RWPE2 (cell line): ENCODE measurements around the gene CAPN8.

Experiments
- ATAC-seq: fragments of 200-7000 bp; cut with Tn5 transposase; 3 replicates; pipeline ENCODE4 v1.9.1; 2021; ENCODE audit warnings: low read depth
- DNase-seq: peaks from one replicate; pipeline ENCODE4 v3.0.0-alpha.2; 2020; ENCODE audit warnings: low spot score
- H3K27ac ChIP-seq: fragments of 450-650 bp; 2 replicates; pipeline ENCODE4 v1.5.1; 2017; ENCODE audit warnings: mild to moderate bottlenecking; ENCODE audit not compliant: poor library complexity, severe bottlenecking
- H3K27me3 ChIP-seq: fragments of 250-450 bp; sonication (Bioruptor Pico); 2 replicates; pipeline ENCODE4 v1.5.1; 2021; ENCODE audit warnings: mild to moderate bottlenecking, moderate library complexity; ENCODE audit not compliant: insufficient read depth, poor library complexity, severe bottlenecking
- H3K36me3 ChIP-seq: fragments of 250-450 bp; sonication (Bioruptor Pico); 2 replicates; pipeline ENCODE4 v1.5.1; 2020; ENCODE audit warnings: low read depth, mild to moderate bottlenecking, moderate library complexity
- H3K4me1 ChIP-seq: fragments of 250-450 bp; sonication (Bioruptor Pico); 2 replicates; pipeline ENCODE4 v1.5.1; 2021; ENCODE audit warnings: mild to moderate bottlenecking, moderate library complexity; ENCODE audit not compliant: insufficient read depth, poor library complexity, severe bottlenecking
- H3K4me3 ChIP-seq: fragments of 250-450 bp; sonication (Bioruptor Pico); 2 replicates; pipeline ENCODE4 v1.5.1; 2021; ENCODE audit warnings: mild to moderate bottlenecking, moderate library complexity; ENCODE audit not compliant: severe bottlenecking
- H3K9me3 ChIP-seq: fragments of 250-450 bp; sonication (Bioruptor Pico); 2 replicates; pipeline ENCODE4 v1.5.1; 2021; ENCODE audit warnings: mild to moderate bottlenecking, moderate library complexity; ENCODE audit not compliant: severe bottlenecking
- CTCF ChIP-seq: fragments of 450-650 bp; IDR thresholded peaks from one replicate; pipeline ENCODE4 v1.5.1; 2017; ENCODE audit warnings: mild to moderate bottlenecking, moderate library complexity; ENCODE audit not compliant: poor library complexity, severe bottlenecking

CAPN8 gene

GRCh38 chr1:223617323-223618070 is 48.0 kb downstream of the CAPN8 start:
- no peaks in the 10 kb centered on the region for H3K27me3 ChIP-seq
- ATAC-seq = no peak
- DNase-seq = no peak
- H3K9me3 ChIP-seq = no peaks in the 10 kb centered on the region
- no peak for TF ChIP-seq CTCF
- no peaks in the 10 kb centered on the region for H3K36me3 ChIP-seq
- no peak overlapping the region for H3K27ac ChIP-seq
- H3K4me1 ChIP-seq = no peaks in the 10 kb centered on the region
- no peak overlapping the region for H3K4me3 ChIP-seq

- no peak for ATAC-seq
- TF ChIP-seq CTCF = no peak
- H3K4me1 ChIP-seq = no peaks in the 10 kb centered on the region
Observed at GRCh38 chr1:223616586-223616985, 48.9 kb downstream of the CAPN8 start.

GRCh38 chr1:223611936-223612335 is 53.6 kb downstream of the CAPN8 start:
- Histone ChIP-seq H3K27me3 (no peaks in the 10 kb centered on the region), H3K27ac (no peak overlapping the region), H3K9me3 (no peaks in the 10 kb centered on the region), H3K4me3 (no peak overlapping the region), H3K4me1 (no peaks in the 10 kb centered on the region), H3K36me3 (no peaks in the 10 kb centered on the region)
- no peak for ATAC-seq
- TF ChIP-seq CTCF = no peak
- no peak for DNase-seq

More at GRCh38 chr1:223616586-223616985, 48.9 kb downstream of the CAPN8 start:
- Histone ChIP-seq H3K27ac (no peak overlapping the region), H3K9me3 (no peaks in the 10 kb centered on the region), H3K36me3 (no peaks in the 10 kb centered on the region), H3K27me3 (no peaks in the 10 kb centered on the region), H3K4me3 (no peak overlapping the region)
- no peak for DNase-seq

GRCh38 chr1:223609977-223610376 is 55.5 kb downstream of the CAPN8 start:
- no peaks in the 10 kb centered on the region for H3K9me3 ChIP-seq
- no peak for TF ChIP-seq CTCF
- no peak overlapping the region for H3K27ac ChIP-seq
- no peak overlapping the region for H3K4me3 ChIP-seq
- DNase-seq (no peak), ATAC-seq (no peak)
- H3K36me3 ChIP-seq = no peaks in the 10 kb centered on the region
- no peaks in the 10 kb centered on the region for H3K4me1 ChIP-seq
- H3K27me3 ChIP-seq = no peaks in the 10 kb centered on the region

- Histone ChIP-seq H3K9me3 (no peaks in the 10 kb centered on the region), H3K36me3 (no peaks in the 10 kb centered on the region), H3K27ac (no peak overlapping the region), H3K27me3 (no peaks in the 10 kb centered on the region), H3K4me3 (no peak overlapping the region), H3K4me1 (no peaks in the 10 kb centered on the region)
- ATAC-seq = no peak
- no peak for DNase-seq
- no peak for TF ChIP-seq CTCF
Observed at GRCh38 chr1:223609066-223609465, 56.4 kb downstream of the CAPN8 start.
